Loucy (cell line): ENCODE measurements around the gene ABCA3.

Experiments
- H2AFZ ChIP-seq: fragments of 200-600 bp; sonication (generic); 2 replicates; pipeline ENCODE4 v1.6.0; 2016; ENCODE audit warnings: antibody characterized with exemption, mild to moderate bottlenecking, low read length, moderate library complexity
- H3F3A ChIP-seq: fragments of 200-600 bp; 2 replicates; pipeline ENCODE4 v1.6.0; 2016; ENCODE audit warnings: antibody characterized with exemption, low read depth, mild to moderate bottlenecking
- H3K27me3 ChIP-seq: fragments of 200-600 bp; sonication (generic); 2 replicates; pipeline ENCODE4 v1.6.1; 2014; ENCODE audit warnings: low read length, mild to moderate bottlenecking; ENCODE audit not compliant: insufficient read depth, poor library complexity, severe bottlenecking
- H3K36me3 ChIP-seq: fragments of 200-600 bp; sonication (generic); 2 replicates; pipeline ENCODE4 v1.6.1; 2016; ENCODE audit warnings: low read length; ENCODE audit not compliant: insufficient read depth
- H3K4me1 ChIP-seq: fragments of 200-600 bp; sonication (generic); 2 replicates; pipeline ENCODE4 v1.5.1; 2014; ENCODE audit warnings: low read length, mild to moderate bottlenecking; ENCODE audit not compliant: insufficient read depth, poor library complexity, severe bottlenecking
- H3K4me2 ChIP-seq: fragments of 200-600 bp; sonication (generic); 2 replicates; pipeline ENCODE4 v1.6.0; 2014; ENCODE audit warnings: antibody characterized with exemption, low read length, low read depth, mild to moderate bottlenecking; ENCODE audit not compliant: poor library complexity, severe bottlenecking
- H3K4me3 ChIP-seq: fragments of 200-600 bp; sonication (generic); 2 replicates; pipeline ENCODE4 v1.5.1; 2014; ENCODE audit warnings: low read length, mild to moderate bottlenecking, mixed read lengths; ENCODE audit not compliant: poor library complexity, severe bottlenecking
- H3K79me2 ChIP-seq: fragments of 200-600 bp; sonication (generic); 2 replicates; pipeline ENCODE4 v1.6.1; 2014; ENCODE audit warnings: low read length; ENCODE audit not compliant: insufficient read depth
- H3K9ac ChIP-seq: fragments of 200-600 bp; sonication (generic); 2 replicates; pipeline ENCODE4 v1.6.0; 2014; ENCODE audit warnings: mild to moderate bottlenecking, low read depth, low read length, moderate library complexity; ENCODE audit not compliant: poor library complexity, severe bottlenecking
- H3K9me2 ChIP-seq: fragments of 200-600 bp; sonication (generic); replicated peaks from 2 replicates; pipeline ENCODE4 v1.6.1; 2016; ENCODE audit warnings: low read depth, low read length, mixed read lengths
- H3K9me3 ChIP-seq: fragments of 200-600 bp; sonication (generic); 2 replicates; pipeline ENCODE4 v1.6.1; 2014; ENCODE audit warnings: mild to moderate bottlenecking, antibody characterized with exemption, low read length, low read depth; ENCODE audit not compliant: insufficient read depth
- H4K20me1 ChIP-seq: fragments of 200-600 bp; sonication (generic); 2 replicates; pipeline ENCODE4 v1.6.0; 2014; ENCODE audit warnings: antibody characterized with exemption, low read length, mild to moderate bottlenecking; ENCODE audit not compliant: insufficient read depth, poor library complexity, severe bottlenecking
- CTCF ChIP-seq: fragments of 200-600 bp; sonication (generic); conservative IDR thresholded peaks from 2 replicates; pipeline ENCODE4 v1.5.1; 2014; ENCODE audit warnings: mild to moderate bottlenecking, antibody characterized with exemption, low read length
- EZH2phosphoT487 ChIP-seq: fragments of 200-600 bp; IDR thresholded peaks from 2 replicates; pipeline ENCODE4 v1.6.1; 2018; ENCODE audit warnings: antibody characterized with exemption, mild to moderate bottlenecking, moderate library complexity, borderline replicate concordance

ABCA3 gene

GRCh38 chr16:2319606-2320005, 20.9 kb downstream of the ABCA3 start:
- no peak for TF ChIP-seq EZH2phosphoT487
- TF ChIP-seq CTCF: no peak
- H4K20me1 ChIP-seq: no peaks in the 10 kb centered on the region
- no peaks in the 10 kb centered on the region for H3K27me3 ChIP-seq
- H3K9ac ChIP-seq: no peak overlapping the region
- H3K4me2 ChIP-seq: no peak overlapping the region
- no peaks in the 10 kb centered on the region for H3K9me3 ChIP-seq
- H3K9me2 ChIP-seq: no peaks in the 10 kb centered on the region
- H3K4me1 ChIP-seq: no peaks in the 10 kb centered on the region
- H3K4me3 ChIP-seq: no peak overlapping the region
- no peaks in the 10 kb centered on the region for H3K79me2 ChIP-seq
- H2AFZ ChIP-seq: no peak overlapping the region
- no peaks in the 10 kb centered on the region for H3F3A ChIP-seq
- H3K36me3 ChIP-seq: no peaks in the 10 kb centered on the region

- Histone ChIP-seq H3K4me1 (no peaks in the 10 kb centered on the region), H3K4me2 (no peak overlapping the region)
- TF ChIP-seq EZH2phosphoT487 (no peak), CTCF (no peak)
Observed at GRCh38 chr16:2317231-2318020, 23.1 kb downstream of the ABCA3 start.

DNA sequence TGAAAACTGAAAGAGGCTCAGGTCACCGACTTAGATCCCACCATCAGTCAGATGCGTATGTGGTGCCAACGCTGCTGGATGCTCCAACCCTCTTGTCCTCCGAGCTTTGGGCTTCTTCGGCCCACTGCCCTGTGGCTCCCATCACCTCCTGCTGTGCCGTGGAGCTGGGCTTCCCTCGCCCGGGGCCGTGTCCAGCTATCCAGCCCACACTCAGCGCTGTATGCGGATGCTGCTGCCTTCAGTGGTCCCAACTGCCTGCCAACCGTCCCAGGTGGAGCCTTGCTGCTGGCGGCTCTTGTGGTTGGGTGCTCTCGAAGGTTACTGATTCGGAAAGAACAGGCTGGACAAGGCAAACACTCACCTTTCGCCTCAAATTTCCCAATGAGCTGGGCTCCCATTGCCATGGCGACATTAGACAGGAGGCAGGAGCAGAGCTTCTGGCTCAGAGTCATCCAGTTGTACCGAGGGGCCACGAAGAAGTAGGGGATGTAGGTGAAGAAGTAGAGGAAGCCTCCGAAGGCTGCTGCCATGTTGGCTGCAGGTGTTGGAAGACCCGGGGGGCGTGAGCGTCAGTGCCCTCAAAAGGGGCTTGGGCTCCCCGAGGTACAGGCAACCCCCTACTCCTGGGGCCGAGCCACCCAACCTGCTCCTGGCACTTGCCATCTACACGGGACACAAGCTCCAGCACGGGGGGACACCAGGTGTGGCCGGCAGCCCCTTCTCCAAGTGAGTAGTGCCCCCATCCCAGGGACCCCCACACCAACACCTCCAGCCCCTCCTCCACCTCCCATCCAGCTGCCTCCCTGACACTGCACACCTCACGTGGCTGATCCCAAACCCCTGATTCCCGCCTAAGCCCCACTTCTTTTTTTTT, 32.2 kb downstream of the ABCA3 start:
- Histone ChIP-seq H3K9me2 (no peaks in the 10 kb centered on the region), H4K20me1 (no peaks in the 10 kb centered on the region), H3K4me3 (no peak overlapping the region), H3K9me3 (no peaks in the 10 kb centered on the region), H3K4me1 (no peaks in the 10 kb centered on the region), H3K27me3 (no peaks in the 10 kb centered on the region), H3F3A (no peaks in the 10 kb centered on the region), H3K9ac (no peak overlapping the region), H3K79me2 (no peaks in the 10 kb centered on the region), H3K4me2 (no peak overlapping the region), H2AFZ (no peak overlapping the region), H3K36me3 (no peaks in the 10 kb centered on the region)
- TF ChIP-seq CTCF: no peak
- TF ChIP-seq EZH2phosphoT487: no peak

More at GRCh38 chr16:2317231-2318020, 23.1 kb downstream of the ABCA3 start:
- Histone ChIP-seq H3K27me3 (no peaks in the 10 kb centered on the region), H3K9me2 (no peaks in the 10 kb centered on the region), H3K9ac (no peak overlapping the region), H3F3A (no peaks in the 10 kb centered on the region), H3K79me2 (no peaks in the 10 kb centered on the region), H3K9me3 (no peaks in the 10 kb centered on the region), H4K20me1 (no peaks in the 10 kb centered on the region), H3K36me3 (no peaks in the 10 kb centered on the region), H3K4me3 (no peak overlapping the region), H2AFZ (no peak overlapping the region)
